Mucosa of stomach (tissue), 1 donor: ENCODE data around the gene ARRB2.

Source experiments
- H3K27me3 ChIP-seq: one replicate; pipeline ENCODE4 v1.7.0; 2013; ENCODE audit warnings: mild to moderate bottlenecking, low read length; ENCODE audit not compliant: control insufficient read depth, insufficient read depth
- H3K36me3 ChIP-seq: one replicate; pipeline ENCODE4 v1.7.0; 2013; ENCODE audit warnings: low read length; ENCODE audit not compliant: control insufficient read depth, insufficient read depth
- H3K4me1 ChIP-seq: one replicate; pipeline ENCODE4 v1.7.0; 2013; ENCODE audit warnings: mild to moderate bottlenecking, low read length; ENCODE audit not compliant: control insufficient read depth, insufficient read depth
- H3K4me3 ChIP-seq: one replicate; pipeline ENCODE4 v1.7.0; 2013; ENCODE audit warnings: low read length
- H3K9ac ChIP-seq: one replicate; pipeline ENCODE4 v1.7.0; 2013; ENCODE audit warnings: mild to moderate bottlenecking, low read length, moderate library complexity
- H3K9me3 ChIP-seq: one replicate; pipeline ENCODE4 v1.7.0; 2013; ENCODE audit warnings: mild to moderate bottlenecking, low read length, moderate library complexity; ENCODE audit not compliant: control insufficient read depth
- donor health status: Pancreatic carcinoma.

Gene ARRB2

DNA sequence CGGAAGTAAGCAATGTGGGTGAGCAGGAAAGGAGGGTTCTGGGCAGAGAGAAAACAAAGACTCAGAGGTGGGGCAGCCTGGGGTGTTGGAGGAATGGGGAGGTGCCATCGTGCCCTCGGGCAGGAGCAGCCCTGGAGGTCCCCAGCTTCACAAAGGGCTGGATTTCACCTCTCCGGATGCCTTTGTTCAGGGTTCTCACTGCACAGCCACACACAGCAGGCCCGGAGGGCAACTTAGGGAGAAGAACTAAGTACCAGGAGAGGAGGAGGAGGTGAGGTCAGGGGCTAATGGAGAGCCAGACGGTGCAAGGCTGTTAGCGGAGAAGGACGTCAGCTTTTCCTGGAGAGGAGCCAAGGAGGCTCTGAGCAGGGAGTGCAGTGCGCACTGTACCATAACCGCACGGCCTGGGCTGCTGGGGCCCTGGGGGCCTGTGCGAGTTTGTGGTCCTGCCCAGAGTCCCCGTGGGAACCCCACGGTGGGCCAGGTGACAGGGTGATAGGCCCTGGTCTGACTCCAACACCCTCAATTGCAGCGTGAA, 9.3 kb downstream of the ARRB2 start:
- Histone ChIP-seq H3K4me3 (no peak overlapping the region), H3K9me3 (no peaks in the 10 kb centered on the region), H3K4me1 (peaks cover 41% of the 10 kb centered on the region), H3K36me3 (no peaks in the 10 kb centered on the region), H3K27me3 (no peaks in the 10 kb centered on the region), H3K9ac (no peak overlapping the region)

- no peak overlapping the region for H3K9ac ChIP-seq
- H3K9me3 ChIP-seq = no peaks in the 10 kb centered on the region
- H3K36me3 ChIP-seq = no peaks in the 10 kb centered on the region
- no peaks in the 10 kb centered on the region for H3K27me3 ChIP-seq
- H3K4me1 ChIP-seq = peaks cover 34% of the 10 kb centered on the region
- H3K4me3 ChIP-seq = no peak overlapping the region
Observed at GRCh38 chr17:4720787-4721186, 10.4 kb downstream of the ARRB2 start.

GRCh38 chr17:4721203-4722135, 11.0 kb downstream of the ARRB2 start:
- H3K9ac ChIP-seq = peak overlapping the region; percentile 35
- no peaks in the 10 kb centered on the region for H3K36me3 ChIP-seq
- no peak overlapping the region for H3K4me3 ChIP-seq
- peaks cover 36% of the 10 kb centered on the region for H3K4me1 ChIP-seq
- no peaks in the 10 kb centered on the region for H3K9me3 ChIP-seq
- H3K27me3 ChIP-seq = no peaks in the 10 kb centered on the region

DNA sequence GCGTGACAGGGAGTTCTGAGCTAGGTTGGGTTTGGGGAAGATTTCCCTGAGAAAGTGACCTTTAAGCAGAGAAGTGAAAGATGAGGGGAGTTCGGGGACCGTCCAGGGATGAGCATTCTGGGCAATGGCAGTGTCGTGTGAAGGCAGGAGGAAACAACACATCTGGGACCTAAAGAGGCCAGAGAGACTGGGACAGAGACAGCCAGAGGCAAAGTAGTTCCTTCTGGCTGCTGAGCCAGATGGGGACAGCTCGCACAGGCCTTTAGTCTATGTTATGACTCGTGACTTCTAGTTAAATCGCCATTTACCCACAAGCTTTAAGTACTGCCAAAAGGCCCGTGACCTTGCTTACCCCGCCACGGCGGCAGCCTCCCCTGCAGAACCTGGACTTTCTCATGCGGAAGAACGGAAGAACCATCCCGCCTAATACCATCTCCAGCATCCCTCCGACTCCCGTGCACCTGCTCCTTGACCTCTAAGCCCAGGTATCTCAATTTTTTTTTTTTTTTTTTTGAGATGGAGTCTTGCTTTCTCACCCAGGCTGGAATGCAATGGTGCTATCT, 12.3 kb downstream of the ARRB2 start:
- H3K4me1 ChIP-seq = peaks cover 41% of the 10 kb centered on the region
- H3K4me3 ChIP-seq = no peak overlapping the region
- no peaks in the 10 kb centered on the region for H3K27me3 ChIP-seq
- no peaks in the 10 kb centered on the region for H3K9me3 ChIP-seq
- H3K36me3 ChIP-seq = no peaks in the 10 kb centered on the region
- no peak overlapping the region for H3K9ac ChIP-seq

- H3K4me3 ChIP-seq = no peak overlapping the region
- peaks cover 40% of the 10 kb centered on the region for H3K4me1 ChIP-seq
- H3K36me3 ChIP-seq = no peaks in the 10 kb centered on the region
- H3K9ac ChIP-seq = no peak overlapping the region
- H3K9me3 ChIP-seq = no peaks in the 10 kb centered on the region
- H3K27me3 ChIP-seq = no peaks in the 10 kb centered on the region
Observed at GRCh38 chr17:4724650-4725049, 14.2 kb downstream of the ARRB2 start.

- Histone ChIP-seq H3K9me3 (no peaks in the 10 kb centered on the region), H3K36me3 (no peaks in the 10 kb centered on the region), H3K4me1 (peaks cover 29% of the 10 kb centered on the region), H3K27me3 (no peaks in the 10 kb centered on the region), H3K4me3 (no peak overlapping the region), H3K9ac (no peak overlapping the region)
Observed at GRCh38 chr17:4725646-4726310, 15.3 kb downstream of the ARRB2 start.

DNA sequence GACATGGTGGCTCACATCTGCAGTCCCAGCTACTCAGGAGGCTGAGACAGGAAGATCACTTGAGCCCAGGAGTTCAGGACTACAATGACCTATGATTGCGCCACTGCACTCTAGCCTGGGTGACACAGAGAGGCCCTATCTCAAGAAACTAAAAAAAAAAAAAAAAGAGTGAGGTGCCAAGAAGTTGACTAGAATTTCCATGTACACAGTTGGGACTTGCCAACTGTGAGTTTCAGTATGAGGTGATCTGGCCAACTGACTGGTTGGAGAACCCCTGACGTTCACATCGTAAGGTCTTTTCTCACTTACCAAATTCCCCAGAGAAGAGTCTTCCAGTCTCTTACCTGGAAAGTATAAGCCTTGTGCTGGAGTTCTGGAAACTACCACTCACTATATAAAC, 17.7 kb downstream of the ARRB2 start:
- Histone ChIP-seq H3K4me1 (peaks cover 21% of the 10 kb centered on the region), H3K9me3 (no peaks in the 10 kb centered on the region), H3K9ac (peak overlapping the region; percentile 36), H3K27me3 (no peaks in the 10 kb centered on the region), H3K4me3 (no peak overlapping the region), H3K36me3 (no peaks in the 10 kb centered on the region)

GRCh38 chr17:4733073-4733531, 22.7 kb downstream of the ARRB2 start:
- Histone ChIP-seq H3K27me3 (no peaks in the 10 kb centered on the region), H3K9me3 (no peaks in the 10 kb centered on the region), H3K9ac (peak overlapping the region; percentile 6), H3K4me1 (peaks cover 12% of the 10 kb centered on the region), H3K4me3 (no peak overlapping the region), H3K36me3 (peaks cover 7% of the 10 kb centered on the region)

DNA sequence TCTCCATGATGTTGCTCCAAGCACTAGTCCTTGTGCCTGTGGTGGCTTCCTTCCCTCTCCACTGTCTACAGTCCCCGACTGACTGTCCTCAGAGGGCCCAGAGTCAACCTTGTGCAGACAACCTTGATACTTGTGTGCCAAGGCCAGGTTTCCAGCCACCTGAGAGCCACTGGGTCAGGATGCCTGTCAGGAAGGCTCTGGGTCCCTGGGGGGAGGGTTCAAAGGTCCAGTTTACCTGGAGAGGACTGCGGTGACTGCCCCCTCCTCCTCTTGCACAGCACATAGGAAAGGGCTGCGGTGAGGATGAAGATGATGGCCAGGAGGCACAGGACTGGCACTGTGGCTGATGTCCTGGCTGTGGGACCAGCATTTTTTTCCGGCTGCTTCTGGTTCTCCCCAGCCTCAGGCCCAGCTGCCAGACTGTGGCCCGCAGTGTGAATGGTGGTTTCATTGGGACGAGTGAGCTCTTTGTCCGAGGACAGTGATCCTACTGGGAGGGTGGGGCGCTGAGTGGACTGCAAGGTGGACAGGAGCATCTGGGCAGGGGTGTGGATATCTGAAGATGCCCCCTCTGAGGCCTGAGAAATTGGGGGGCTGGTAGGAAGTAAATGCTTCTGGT, 24.5 kb downstream of the ARRB2 start:
- no peaks in the 10 kb centered on the region for H3K27me3 ChIP-seq
- H3K9ac ChIP-seq = no peak overlapping the region
- H3K4me3 ChIP-seq = no peak overlapping the region
- peaks cover 7% of the 10 kb centered on the region for H3K36me3 ChIP-seq
- H3K4me1 ChIP-seq = peaks cover 17% of the 10 kb centered on the region
- no peaks in the 10 kb centered on the region for H3K9me3 ChIP-seq

DNA sequence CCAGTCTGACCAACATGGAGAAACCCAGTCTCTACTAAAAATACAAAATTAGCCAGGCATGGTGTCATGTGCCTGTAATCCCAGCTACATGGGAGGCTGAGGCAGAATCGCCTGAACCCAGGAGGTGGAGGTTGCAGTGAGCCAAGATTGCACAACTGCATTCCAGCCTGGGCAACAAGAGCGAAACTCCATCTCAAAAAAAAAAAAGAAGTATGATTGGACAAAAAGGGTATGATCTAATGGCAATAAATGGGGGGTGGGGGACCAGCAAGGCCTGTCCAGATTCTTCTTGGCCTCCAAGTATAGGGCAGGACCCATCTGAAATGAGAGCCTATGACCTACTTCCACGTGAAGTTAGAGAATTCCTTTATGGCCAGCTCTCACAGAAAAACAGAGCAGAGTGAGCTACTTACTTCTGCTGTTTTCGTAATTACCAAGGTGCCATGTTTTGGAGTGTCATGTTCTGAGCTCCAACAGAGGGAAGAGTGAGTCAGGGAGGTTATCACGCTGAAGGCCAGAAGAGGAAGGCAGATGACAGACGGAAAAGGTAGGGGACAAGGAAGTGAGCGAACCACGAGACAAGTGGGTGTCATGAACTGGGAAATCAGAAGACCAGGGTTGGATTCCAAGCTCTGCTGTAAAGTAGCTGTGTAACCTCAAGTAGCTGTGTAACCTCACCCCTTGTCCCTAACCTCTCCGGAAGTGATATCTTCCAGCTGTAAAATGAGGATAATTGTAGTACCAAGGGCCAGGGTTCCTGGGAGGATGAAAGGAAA, 25.6 kb downstream of the ARRB2 start:
- H3K27me3 ChIP-seq = no peaks in the 10 kb centered on the region
- H3K4me3 ChIP-seq = no peak overlapping the region
- H3K36me3 ChIP-seq = peaks cover 7% of the 10 kb centered on the region
- H3K9ac ChIP-seq = no peak overlapping the region
- no peaks in the 10 kb centered on the region for H3K9me3 ChIP-seq
- peaks cover 17% of the 10 kb centered on the region for H3K4me1 ChIP-seq
